Small intestine (tissue), 7 donors: Measurements from ENCODE around the gene OR2AG1. TPM values are rescaled to one million over a fixed set of nuclear protein-coding genes. Genes with fewer than 3 reads are reported as not detected.

ENCODE experiments used
- DNase-seq, 2 donors: peaks; one replicate each; pipeline versions ENCODE4 v3.0.0 to v3.0.0-alpha.2; 2013
- FAIRE-seq: peaks from 2 replicates; lab custom pipeline; 2012; peaks lifted over from hg19 to GRCh38; lab: Jason Lieb, UNC
- H3K27ac ChIP-seq, 3 donors: one replicate each; pipeline ENCODE4 v1.5.1; 2013; ENCODE audit warnings: low read length in 2 of 3, mild to moderate bottlenecking in 2 of 3, control low read depth in 1 of 3, inconsistent platforms in 1 of 3, low read depth in 1 of 3, moderate library complexity in 1 of 3
- H3K27me3 ChIP-seq, 3 donors: one replicate each; pipeline ENCODE4 v1.6.1; 2013; ENCODE audit warnings: low read length in 3 of 3, inconsistent platforms in 1 of 3; ENCODE audit not compliant: control insufficient read depth in 3 of 3, insufficient read depth in 3 of 3
- H3K36me3 ChIP-seq, 3 donors: one replicate each; pipeline ENCODE4 v1.6.1; 2013; ENCODE audit warnings: low read length in 3 of 3, inconsistent platforms in 1 of 3, low read depth in 1 of 3, mild to moderate bottlenecking in 1 of 3, moderate library complexity in 1 of 3; ENCODE audit not compliant: control insufficient read depth in 3 of 3, insufficient read depth in 2 of 3
- H3K4me1 ChIP-seq, 3 donors: one replicate each; pipeline ENCODE4 v1.6.1; 2013; ENCODE audit warnings: low read length in 2 of 3, inconsistent platforms in 1 of 3, low read depth in 1 of 3, mild to moderate bottlenecking in 1 of 3, moderate library complexity in 1 of 3; ENCODE audit not compliant: control insufficient read depth in 3 of 3, insufficient read depth in 2 of 3
- H3K4me3 ChIP-seq, 3 donors: one replicate each; pipeline ENCODE4 v1.5.1; 2013; ENCODE audit warnings: low read length in 3 of 3, control low read depth in 1 of 3, inconsistent platforms in 1 of 3, low read depth in 1 of 3, mild to moderate bottlenecking in 1 of 3, moderate library complexity in 1 of 3
- H3K9me3 ChIP-seq, 2 donors: one replicate each; pipeline ENCODE4 v1.6.1; 2013; ENCODE audit warnings: low read depth in 1 of 2, low read length in 1 of 2; ENCODE audit not compliant: control insufficient read depth in 2 of 2, insufficient read depth in 1 of 2
- WGBS, 3 donors: extraction: QIAGEN DNeasy Blood & Tissue Kit; methylation state at CpG; one replicate each; pipeline ENCODE4 v1.1.7; 2013; 5-methylcytosine and 5-hydroxymethylcytosine counted together
- polyA plus RNA-seq, 4 donors: library from polyadenylated mRNA; stranded (reverse) in 3 of 4; unstranded in 1 of 4; fragments of 200-250 nt in 3 of 4; fragments of 120-200 nt in 1 of 4; gene quantifications; one replicate each; pipeline versions ENCODE4 v1.2.1 to v1.2.3, GENCODE V29; 2013
- donor health status: healthy with polysubstance abuse.
- donor health status: control.
- donor health status: control.
- donor health status: Bipolar disorder and iron deficiency.
- donor health status: healthy.

The OR2AG1 gene
- polyA plus RNA-seq, 4 donors, result 0.01 TPM; not detected in 3

GRCh38 chr11:6745018-6745417, 37.8 kb upstream of the OR2AG1 start:
- Histone ChIP-seq H3K27me3 (peaks cover 0 to 2% (median 0%) of the 10 kb centered on the region in 3 donors), H3K4me3 (no peak overlapping the region), H3K36me3 (no peaks in the 10 kb centered on the region), H3K9me3 (no peaks in the 10 kb centered on the region), H3K4me1 (peaks cover 0 to 4% (median 0%) of the 10 kb centered on the region in 3 donors), H3K27ac (peak overlapping the region in 2 of 3 donors; percentile 17 to 65)
- WGBS, 3 donors, result 63 to 75% (median 67%) methylated on average over 4 of the region's 4 CpGs
- no peak for DNase-seq
- FAIRE-seq, result no peak

DNA sequence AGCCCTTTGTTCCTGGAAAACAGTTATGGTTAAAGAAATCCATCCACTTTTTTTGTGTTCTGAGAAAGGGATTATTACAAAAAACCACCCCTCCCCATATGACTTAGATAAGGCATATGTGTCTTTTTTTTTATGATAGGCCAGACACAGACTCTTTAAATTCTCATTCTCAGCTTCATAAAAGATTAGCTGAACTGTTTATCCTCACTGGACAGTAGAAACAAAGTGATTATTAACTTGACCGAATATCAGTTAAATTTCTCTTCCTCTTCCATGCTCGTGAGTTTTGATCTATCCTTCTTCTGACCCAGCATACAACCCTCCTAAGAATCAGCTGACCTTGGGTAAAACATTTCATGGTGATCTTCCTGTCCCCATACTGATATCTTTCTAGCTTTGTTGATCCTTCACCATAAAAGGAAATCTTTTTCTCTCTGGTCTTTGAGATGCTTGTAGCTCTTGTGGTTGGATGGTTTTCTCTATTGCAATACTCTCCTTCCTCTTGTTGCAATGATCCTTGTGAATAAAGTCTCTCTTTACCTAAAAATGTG, 37.3 kb upstream of the OR2AG1 start:
- peak overlapping the region in 2 of 3 donors; percentile 39 to 57 for H3K27ac ChIP-seq
- H3K4me3 ChIP-seq, result peak overlapping the region in 1 of 3 donors; percentile 42
- H3K27me3 ChIP-seq, result peaks cover 0 to 2% (median 0%) of the 10 kb centered on the region in 3 donors
- no peaks in the 10 kb centered on the region for H3K9me3 ChIP-seq
- FAIRE-seq (no peak), DNase-seq (peak in 1 of 2 donors; percentile 32)
- WGBS, 3 donors, result 44 to 71% (median 53%) methylated on average over 2 of the region's 2 CpGs
- H3K4me1 ChIP-seq, result peaks cover 0 to 4% (median 0%) of the 10 kb centered on the region in 3 donors
- H3K36me3 ChIP-seq, result no peaks in the 10 kb centered on the region

DNA sequence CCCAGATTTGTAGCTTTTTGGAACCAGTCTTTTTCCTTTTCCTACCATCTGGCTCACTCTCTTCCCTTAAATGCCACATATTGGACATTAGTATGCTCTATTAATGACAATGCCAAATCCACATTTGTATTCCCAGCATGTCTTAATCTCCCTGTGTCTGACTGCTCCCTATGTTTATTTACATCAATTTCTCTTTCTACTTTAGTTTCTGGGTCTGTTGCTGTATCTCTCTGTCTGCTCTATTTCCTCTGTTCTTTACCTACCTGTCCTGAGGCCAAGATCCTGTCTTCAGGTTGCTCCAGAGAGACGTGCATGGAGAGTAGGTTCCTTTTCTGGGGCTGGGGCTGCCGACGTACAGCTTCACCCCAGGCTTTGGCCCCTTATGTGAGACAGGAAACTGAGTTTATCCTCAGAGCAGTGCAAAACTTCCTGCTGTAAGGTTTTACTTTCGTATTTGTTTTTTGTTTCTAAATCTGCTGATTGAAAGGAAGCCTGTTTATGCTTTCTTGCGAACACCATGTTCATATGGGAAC, 36.7 kb upstream of the OR2AG1 start:
- H3K4me1 ChIP-seq, result peaks cover 0 to 4% (median 0%) of the 10 kb centered on the region in 3 donors
- H3K36me3 ChIP-seq, result no peaks in the 10 kb centered on the region
- H3K27me3 ChIP-seq, result peaks cover 0 to 2% (median 0%) of the 10 kb centered on the region in 3 donors
- H3K27ac ChIP-seq, result peak overlapping the region; percentile 39 to 99 (median 84)
- H3K4me3 ChIP-seq, result peak overlapping the region in 1 of 3 donors; percentile 42
- peak; percentile 8 to 35 for DNase-seq
- 18 to 49% (median 32%) methylated on average over 5 of the region's 5 CpGs for WGBS, 3 donors
- FAIRE-seq, result no peak
- H3K9me3 ChIP-seq, result no peaks in the 10 kb centered on the region

- H3K4me1 ChIP-seq, result peaks cover 0 to 4% (median 0%) of the 10 kb centered on the region in 3 donors
- no peaks in the 10 kb centered on the region for H3K36me3 ChIP-seq
- H3K27ac ChIP-seq, result peak overlapping the region; percentile 39 to 99 (median 84)
- WGBS, 3 donors, result 54 to 76% (median 54%) methylated on average over 1 of the region's 1 CpG
- H3K9me3 ChIP-seq, result no peaks in the 10 kb centered on the region
- DNase-seq (no peak), FAIRE-seq (no peak)
- H3K27me3 ChIP-seq, result peaks cover 0 to 2% (median 0%) of the 10 kb centered on the region in 3 donors
- no peak overlapping the region for H3K4me3 ChIP-seq
Observed at GRCh38 chr11:6746626-6747025, 36.2 kb upstream of the OR2AG1 start.

DNA sequence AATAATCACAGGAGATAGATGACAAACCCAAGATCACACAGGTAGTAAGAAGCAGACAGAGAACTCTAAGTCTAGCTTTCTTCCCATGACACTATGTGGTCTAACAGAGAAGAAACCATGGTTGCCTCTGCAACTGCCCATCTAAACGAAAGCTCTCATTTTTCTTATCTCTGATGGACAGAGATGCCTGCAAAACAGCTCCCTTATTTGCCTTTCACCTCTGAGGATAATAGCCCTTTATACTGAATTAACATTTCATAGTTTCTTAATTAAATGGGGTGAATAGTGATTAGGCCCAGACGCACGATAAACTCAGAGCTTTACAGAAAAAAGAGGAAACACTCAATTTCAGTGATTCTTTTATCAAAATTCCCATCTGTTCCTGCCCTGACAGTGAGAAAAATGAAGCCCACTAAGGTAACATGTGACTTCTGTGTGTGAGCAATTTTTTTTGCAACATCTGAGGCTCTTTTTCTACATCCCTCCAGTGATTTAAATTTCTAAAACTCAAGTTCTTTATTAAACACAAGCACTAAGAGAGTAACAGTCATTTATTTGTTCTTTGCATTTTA, 35.6 kb upstream of the OR2AG1 start:
- H3K27ac ChIP-seq, result peak overlapping the region in 2 of 3 donors; percentile 41 to 84
- no peaks in the 10 kb centered on the region for H3K9me3 ChIP-seq
- H3K27me3 ChIP-seq, result peaks cover 0 to 2% (median 0%) of the 10 kb centered on the region in 3 donors
- no peaks in the 10 kb centered on the region for H3K36me3 ChIP-seq
- 73 to 86% (median 74%) methylated on average over 3 of the region's 3 CpGs for WGBS, 3 donors
- H3K4me3 ChIP-seq, result no peak overlapping the region
- no peaks in the 10 kb centered on the region for H3K4me1 ChIP-seq
- no peak for DNase-seq
- FAIRE-seq, result no peak

DNA sequence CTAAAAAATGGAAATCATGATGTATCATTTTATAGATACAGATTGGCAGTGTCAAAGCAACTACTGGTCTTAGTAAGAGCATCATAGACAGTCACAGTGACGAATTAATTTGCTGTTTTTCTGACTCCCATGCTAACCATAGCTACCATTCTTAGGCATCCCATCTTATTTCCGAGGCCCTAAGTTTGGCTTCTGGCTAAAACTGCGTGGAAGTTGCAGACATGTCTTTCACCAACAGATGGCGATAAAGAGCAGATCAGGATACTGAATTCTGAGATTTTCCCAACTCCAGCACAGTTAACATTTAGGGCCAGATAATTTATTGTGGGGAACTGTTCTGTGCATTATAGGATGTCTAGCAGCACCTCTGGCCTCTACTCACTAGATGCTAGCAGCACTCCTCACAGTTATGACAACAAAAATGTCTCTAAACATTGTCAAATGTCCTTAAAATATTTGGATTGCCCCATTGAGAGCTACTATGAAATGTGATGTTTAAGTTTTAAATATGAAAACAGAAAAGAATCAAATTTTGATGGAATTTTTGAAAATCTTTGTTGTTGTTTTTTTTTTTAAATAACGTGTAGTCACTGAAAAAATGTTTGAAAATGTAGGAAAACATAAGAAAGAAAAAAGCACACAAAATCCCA, 27.4 kb upstream of the OR2AG1 start:
- DNase-seq, result peak; percentile 35 to 49
- 4 to 11% (median 5%) methylated on average over 5 of the region's 5 CpGs for WGBS, 3 donors
- H3K27me3 ChIP-seq, result no peaks in the 10 kb centered on the region
- no peaks in the 10 kb centered on the region for H3K36me3 ChIP-seq
- no peaks in the 10 kb centered on the region for H3K9me3 ChIP-seq
- no peak overlapping the region for H3K4me3 ChIP-seq
- no peak overlapping the region for H3K27ac ChIP-seq
- no peaks in the 10 kb centered on the region for H3K4me1 ChIP-seq
- FAIRE-seq, result no peak

DNA sequence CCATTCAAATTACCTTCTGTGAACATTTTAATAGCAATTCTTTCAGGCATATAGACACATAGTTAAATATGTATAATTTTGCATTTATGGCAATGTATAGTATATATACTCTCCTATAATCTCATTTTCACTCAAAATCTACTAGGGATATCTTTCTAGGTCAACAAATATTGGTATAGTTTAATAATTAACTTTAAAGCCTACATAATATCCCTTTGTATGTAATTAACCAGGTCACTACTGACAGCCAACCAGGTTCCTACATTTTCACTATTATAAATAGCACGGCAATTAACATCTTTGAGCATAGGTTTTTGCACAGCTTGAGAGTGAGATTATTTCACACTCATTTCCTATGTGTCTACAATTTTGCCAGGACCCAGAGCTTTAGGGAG, 26.9 kb upstream of the OR2AG1 start:
- H3K4me3 ChIP-seq, result no peak overlapping the region
- no peak overlapping the region for H3K27ac ChIP-seq
- WGBS, 3 donors, result 25 to 61% (median 47%) methylated on average over 1 of the region's 1 CpG
- no peaks in the 10 kb centered on the region for H3K4me1 ChIP-seq
- H3K27me3 ChIP-seq, result no peaks in the 10 kb centered on the region
- FAIRE-seq (no peak), DNase-seq (peak in 1 of 2 donors; percentile 9)
- no peaks in the 10 kb centered on the region for H3K9me3 ChIP-seq
- H3K36me3 ChIP-seq, result no peaks in the 10 kb centered on the region

- FAIRE-seq, result no peak
- 47 to 50% (median 48%) methylated on average over 2 of the region's 2 CpGs for WGBS, 3 donors
- peak; percentile 57 to 62 for DNase-seq
Observed at GRCh38 chr11:6757373-6757967, 25.4 kb upstream of the OR2AG1 start.

More at GRCh38 chr11:6757373-6757967, 25.4 kb upstream of the OR2AG1 start:
- Histone ChIP-seq H3K27ac (no peak overlapping the region), H3K36me3 (no peaks in the 10 kb centered on the region), H3K4me3 (no peak overlapping the region), H3K4me1 (no peaks in the 10 kb centered on the region), H3K27me3 (no peaks in the 10 kb centered on the region), H3K9me3 (no peaks in the 10 kb centered on the region)
